Natural killer cell (primary cell): ENCODE data around the gene WNT5A. TPM values are rescaled to one million over a fixed set of nuclear protein-coding genes. Genes with fewer than 3 reads are reported as not detected.

Source experiments
- ATAC-seq, 3 donors: fragments of 150-1000 bp in 2 of 3; fragments of 200-7000 bp in 1 of 3; cut with Tn5 transposase; 1 replicate in 1 of 3; 2 replicates in 2 of 3; pipeline ENCODE4 v1.10.0; 2021; ENCODE audit warnings: mild to moderate bottlenecking in 2 of 3, moderate library complexity in 2 of 3
- DNase-seq, 2 donors: peaks; one replicate each; pipeline versions ENCODE4 v3.0.0 to v3.0.0-alpha.2; 2013 to 2021; ENCODE audit warnings: mixed read lengths in 1 of 2
- H3K27ac ChIP-seq: one replicate; pipeline ENCODE4 v1.5.1; 2013; ENCODE audit warnings: mild to moderate bottlenecking, low read length
- H3K27me3 ChIP-seq: one replicate; pipeline ENCODE4 v1.6.1; 2013; ENCODE audit warnings: low read length; ENCODE audit not compliant: control insufficient read depth, insufficient read depth
- H3K36me3 ChIP-seq: one replicate; pipeline ENCODE4 v1.6.1; 2013; ENCODE audit warnings: low read length; ENCODE audit not compliant: control insufficient read depth, insufficient read depth
- H3K4me1 ChIP-seq: one replicate; pipeline ENCODE4 v1.6.1; 2013; ENCODE audit warnings: low read length; ENCODE audit not compliant: control insufficient read depth, insufficient read depth
- H3K4me3 ChIP-seq: one replicate; pipeline ENCODE4 v1.5.1; 2013; ENCODE audit warnings: low read length
- H3K9me3 ChIP-seq: one replicate; pipeline ENCODE4 v1.6.1; 2013; ENCODE audit warnings: low read length; ENCODE audit not compliant: control insufficient read depth, insufficient read depth
- H3K27ac Mint-ChIP-seq, 2 donors: one replicate each; pipeline ENCODE4 v1.8.0; 2022; ENCODE audit warnings: mild to moderate bottlenecking in 2 of 2, mixed read lengths in 2 of 2, moderate library complexity in 1 of 2
- H3K27me3 Mint-ChIP-seq, 2 donors: one replicate each; pipeline ENCODE4 v1.8.0; 2022; ENCODE audit warnings: low read depth in 2 of 2, mixed read lengths in 2 of 2
- H3K36me3 Mint-ChIP-seq: one replicate; pipeline ENCODE4 v1.8.0; 2022; ENCODE audit warnings: mixed read lengths
- H3K4me1 Mint-ChIP-seq, 2 donors: one replicate each; pipeline ENCODE4 v1.8.0; 2022; ENCODE audit warnings: mixed read lengths in 2 of 2
- H3K4me3 Mint-ChIP-seq: one replicate; pipeline ENCODE4 v1.8.0; 2022; ENCODE audit warnings: mild to moderate bottlenecking, moderate library complexity, mixed read lengths
- H3K9me3 Mint-ChIP-seq, 2 donors: one replicate each; pipeline ENCODE4 v1.8.0; 2022; ENCODE audit warnings: mixed read lengths in 2 of 2
- CTCF ChIP-seq: fragments of 200-600 bp; IDR thresholded peaks from one replicate; pipeline ENCODE4 v1.8.0; 2022; ENCODE audit warnings: antibody characterized with exemption
- WGBS: methylation state at CpG from one replicate; pipeline ENCODE4 v1.1.7; 2013; ENCODE audit warnings: missing lambda C conversion rate; ENCODE audit not compliant: insufficient coverage; 5-methylcytosine and 5-hydroxymethylcytosine counted together
- intact Hi-C: fragments of 100-400 bp; cut with micrococcal nuclease; formaldehyde crosslinking; loops from one replicate; pipeline ENCODE4 v1.14.2; 2022
- total RNA-seq, 4 donors: library from RNA; stranded (reverse); fragments of 120-200 nt in 1 of 4; gene quantifications; one replicate each; pipeline versions ENCODE4 v1.2.3 to v1.2.4, GENCODE V29; 2013 to 2022

WNT5A gene
- total RNA-seq, 3 donors from 2014 or later (not counting 1 experiment from before 2014, with no cell fraction given) = not detected

- WGBS = 69% methylated on average over 10 of the region's 11 CpGs
- no peak for ATAC-seq
Observed at GRCh38 chr3:55512571-55513343, 25.7 kb upstream of the WNT5A start.

GRCh38 chr3:55511895-55512570 lies 24.9 kb upstream of the WNT5A start:
- no peak overlapping the region for H3K27ac Mint-ChIP-seq
- Histone ChIP-seq H3K4me3 (no peak overlapping the region), H3K36me3 (no peaks in the 10 kb centered on the region), H3K9me3 (no peaks in the 10 kb centered on the region), H3K27ac (no peak overlapping the region), H3K27me3 (no peaks in the 10 kb centered on the region), H3K4me1 (no peaks in the 10 kb centered on the region)
- ATAC-seq = no peak
- no peak for DNase-seq
- H3K4me1 Mint-ChIP-seq = no peaks in the 10 kb centered on the region
- no peak overlapping the region for H3K4me3 Mint-ChIP-seq
- H3K27me3 Mint-ChIP-seq = no peaks in the 10 kb centered on the region
- no peaks in the 10 kb centered on the region for H3K36me3 Mint-ChIP-seq
- intact Hi-C loops = no loop called here
- H3K9me3 Mint-ChIP-seq = peaks cover 0 to 3% of the 10 kb centered on the region in 2 donors
- no peak for TF ChIP-seq CTCF
- WGBS = 97% methylated on average over 6 of the region's 7 CpGs

More at GRCh38 chr3:55512571-55513343, 25.7 kb upstream of the WNT5A start:
- no peak overlapping the region for H3K4me3 ChIP-seq
- Mint-ChIP-seq H3K4me3 (no peak overlapping the region), H3K27me3 (no peaks in the 10 kb centered on the region), H3K9me3 (peaks cover 0 to 3% of the 10 kb centered on the region in 2 donors), H3K36me3 (no peaks in the 10 kb centered on the region), H3K27ac (no peak overlapping the region), H3K4me1 (no peaks in the 10 kb centered on the region)
- no peak for TF ChIP-seq CTCF
- DNase-seq = no peak
- no peaks in the 10 kb centered on the region for H3K36me3 ChIP-seq
- no peaks in the 10 kb centered on the region for H3K27me3 ChIP-seq
- H3K9me3 ChIP-seq = no peaks in the 10 kb centered on the region
- H3K27ac ChIP-seq = no peak overlapping the region
- intact Hi-C loops = no loop called here
- H3K4me1 ChIP-seq = no peaks in the 10 kb centered on the region

GRCh38 chr3:55508335-55508734 lies 21.2 kb upstream of the WNT5A start:
- Mint-ChIP-seq H3K4me3 (no peak overlapping the region), H3K27ac (no peak overlapping the region), H3K9me3 (peaks cover 0 to 2% of the 10 kb centered on the region in 2 donors), H3K4me1 (no peaks in the 10 kb centered on the region), H3K27me3 (no peaks in the 10 kb centered on the region), H3K36me3 (no peaks in the 10 kb centered on the region)
- intact Hi-C loops = no loop called here
- 83% methylated on average over 7 of the region's 8 CpGs for WGBS
- no peak overlapping the region for H3K4me3 ChIP-seq
- no peak for TF ChIP-seq CTCF
- DNase-seq (no peak), ATAC-seq (no peak)
- no peak overlapping the region for H3K27ac ChIP-seq
- H3K9me3 ChIP-seq = no peaks in the 10 kb centered on the region
- no peaks in the 10 kb centered on the region for H3K36me3 ChIP-seq
- no peaks in the 10 kb centered on the region for H3K4me1 ChIP-seq
- no peaks in the 10 kb centered on the region for H3K27me3 ChIP-seq
